ENCODE results near the gene TMEM86A. TPM values are rescaled to one million over a fixed set of nuclear protein-coding genes. Genes with fewer than 3 reads are reported as not detected.

Gene TMEM86A
- total RNA-seq, 4 donors from 2014 or later: 0.53 to 4.4 (median 1.9) TPM; not detected in 1

GRCh38 chr11:18700872-18701271, 2.3 kb downstream of the TMEM86A start:
- Histone ChIP-seq H3K27me3 (no peaks in the 10 kb centered on the region), H3K27ac (no peak overlapping the region), H3K9me3 (no peaks in the 10 kb centered on the region), H3K4me1 (peaks cover 3 to 16% (median 5%) of the 10 kb centered on the region in 4 donors), H3K36me3 (no peaks in the 10 kb centered on the region), H3K4me3 (no peak overlapping the region)
- no peak for DNase-seq
- TF ChIP-seq POLR2A (IDR thresholded peaks at IDR 0.05) (no peak), CTCF (IDR thresholded peaks at IDR 0.05) (no peak)

GRCh38 chr11:18701614-18702216, 3.1 kb downstream of the TMEM86A start:
- Histone ChIP-seq H3K4me1 (peaks cover 3 to 22% (median 7%) of the 10 kb centered on the region in 4 donors), H3K4me3 (no peak overlapping the region), H3K9me3 (no peaks in the 10 kb centered on the region), H3K27ac (no peak overlapping the region), H3K27me3 (no peaks in the 10 kb centered on the region), H3K36me3 (no peaks in the 10 kb centered on the region)
- no peak for DNase-seq
- no peak for TF ChIP-seq CTCF (IDR thresholded peaks at IDR 0.05)
- no peak for TF ChIP-seq POLR2A (IDR thresholded peaks at IDR 0.05)

GRCh38 chr11:18703001-18703763, 4.6 kb downstream of the TMEM86A start:
- DNase-seq: no peak
- no peaks in the 10 kb centered on the region for H3K27me3 ChIP-seq
- TF ChIP-seq CTCF (IDR thresholded peaks at IDR 0.05) (no peak), POLR2A (IDR thresholded peaks at IDR 0.05) (no peak)

DNA sequence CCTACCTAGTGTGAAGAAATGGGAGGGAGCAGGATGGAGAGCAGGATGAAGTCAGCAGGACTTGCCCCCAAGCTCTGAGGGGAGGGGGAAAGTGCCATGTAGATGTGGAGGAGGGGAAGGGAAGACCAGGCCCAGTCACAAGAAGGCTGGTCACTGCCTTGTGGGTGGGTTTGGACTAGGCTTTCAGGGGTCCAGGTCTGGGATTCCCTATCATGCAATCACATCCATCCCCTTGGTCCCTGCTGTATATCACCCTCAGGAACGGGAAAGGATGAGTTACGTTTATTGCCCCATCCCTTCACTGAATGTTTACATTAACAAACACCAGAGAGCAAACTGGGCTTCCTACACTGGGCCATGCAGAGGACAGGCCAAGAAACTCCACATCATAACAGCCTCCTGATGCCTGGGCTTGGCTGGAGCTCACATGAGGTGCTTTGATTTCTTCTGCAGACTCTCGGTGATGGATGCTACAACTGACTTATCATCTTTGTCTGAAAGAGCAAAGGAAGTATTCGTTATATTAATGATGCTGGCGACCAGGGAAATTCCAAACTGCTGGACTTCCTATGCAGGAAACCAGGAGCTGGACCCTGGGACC, 5.6 kb downstream of the TMEM86A start:
- TF ChIP-seq CTCF (IDR thresholded peaks at IDR 0.05) (no peak), POLR2A (IDR thresholded peaks at IDR 0.05) (no peak)
- Histone ChIP-seq H3K4me1 (peaks cover 3 to 24% (median 7%) of the 10 kb centered on the region in 4 donors), H3K27me3 (no peaks in the 10 kb centered on the region), H3K4me3 (no peak overlapping the region), H3K27ac (no peak overlapping the region), H3K36me3 (no peaks in the 10 kb centered on the region), H3K9me3 (no peaks in the 10 kb centered on the region)
- no peak for DNase-seq

More at GRCh38 chr11:18703001-18703763, 4.6 kb downstream of the TMEM86A start:
- no peaks in the 10 kb centered on the region for H3K9me3 ChIP-seq
- peaks cover 3 to 24% (median 7%) of the 10 kb centered on the region in 4 donors for H3K4me1 ChIP-seq
- H3K36me3 ChIP-seq: no peaks in the 10 kb centered on the region
- no peak overlapping the region for H3K27ac ChIP-seq
- no peak overlapping the region for H3K4me3 ChIP-seq

GRCh38 chr11:18704698-18705097, 6.1 kb downstream of the TMEM86A start:
- H3K27me3 ChIP-seq: no peaks in the 10 kb centered on the region
- no peaks in the 10 kb centered on the region for H3K36me3 ChIP-seq
- peaks cover 3 to 24% (median 7%) of the 10 kb centered on the region in 4 donors for H3K4me1 ChIP-seq
- no peak overlapping the region for H3K4me3 ChIP-seq
- TF ChIP-seq CTCF (IDR thresholded peaks at IDR 0.05): no peak
- TF ChIP-seq POLR2A (IDR thresholded peaks at IDR 0.05): no peak
- H3K9me3 ChIP-seq: no peaks in the 10 kb centered on the region
- H3K27ac ChIP-seq: no peak overlapping the region
- no peak for DNase-seq

Data from Peyer's patch (tissue), 4 donors.